GM19455 (cell line): ENCODE measurements around the gene CHMP1A.
"Not testable (repeated sequence)": the region's sequence is repeated elsewhere in the genome, so short reads cannot be mapped to it uniquely, and the experiment has no call there.

ENCODE experiments used
- ATAC-seq: cut with Tn5 transposase; IDR thresholded peaks from one replicate; pipeline ENCODE4 v1.9.1; 2021; ENCODE audit not compliant: unreplicated experiment

Gene CHMP1A

GRCh38 chr16:89657442-89658220 lies at the start of gene CHMP1A, which contains the start of gene SPATA33:
CHMP1A (minus strand) TSS chr16:89657708; CDS start chr16:89657588, 120 bp downstream.
SPATA33 (plus strand) TSS chr16:89657836; CDS start chr16:89657912, 76 bp downstream.
- peak; percentile 90 for ATAC-seq

DNA sequence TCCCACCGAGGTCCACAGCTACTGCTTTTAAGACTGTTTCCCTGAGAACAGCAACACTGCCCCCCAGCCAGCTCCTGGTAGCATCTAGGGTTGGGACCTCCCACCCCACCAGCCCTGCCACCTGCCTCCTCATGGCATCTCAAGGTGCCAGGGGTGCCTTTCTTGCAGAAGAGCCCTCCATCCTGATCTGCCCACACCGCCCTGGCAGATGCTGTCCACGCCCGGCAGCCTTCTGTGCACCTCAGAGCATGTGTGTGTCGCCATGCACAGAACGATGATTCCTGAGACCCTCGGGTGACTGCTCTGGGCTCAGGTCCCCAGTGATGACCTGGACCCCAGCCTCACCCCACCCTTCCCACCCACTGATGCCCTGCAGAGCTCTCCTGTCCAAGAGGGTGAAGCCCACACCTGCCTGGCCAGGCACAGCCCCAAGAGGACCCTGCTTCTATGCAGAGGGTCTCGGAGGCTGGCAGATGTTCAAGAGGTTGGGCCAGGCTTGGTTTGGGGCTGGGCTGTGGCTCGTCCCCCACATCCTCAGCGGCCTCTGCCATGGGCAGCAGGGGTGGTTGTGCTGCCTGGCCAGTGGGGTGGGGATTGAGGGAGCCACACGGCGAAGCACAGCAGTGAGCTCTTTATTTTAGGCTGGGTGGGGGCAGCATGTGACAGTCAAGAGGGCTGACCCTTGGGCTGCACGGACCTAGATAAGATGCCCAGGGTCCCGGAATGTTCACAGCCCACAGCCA lies 49.2 kb upstream of the CHMP1A start:
- no peak for ATAC-seq

GRCh38 chr16:89705006-89705405 lies 47.5 kb upstream of the CHMP1A start:
- no peak for ATAC-seq

GRCh38 chr16:89704281-89704680 lies 46.8 kb upstream of the CHMP1A start:
- no peak for ATAC-seq

- peak; percentile 60 for ATAC-seq
Measured at GRCh38 chr16:89701425-89702406, 44.2 kb upstream of the CHMP1A start, which contains the start of gene SPATA2L. SPATA2L (minus strand) TSS chr16:89701705; CDS start chr16:89701232, 473 bp downstream.

DNA sequence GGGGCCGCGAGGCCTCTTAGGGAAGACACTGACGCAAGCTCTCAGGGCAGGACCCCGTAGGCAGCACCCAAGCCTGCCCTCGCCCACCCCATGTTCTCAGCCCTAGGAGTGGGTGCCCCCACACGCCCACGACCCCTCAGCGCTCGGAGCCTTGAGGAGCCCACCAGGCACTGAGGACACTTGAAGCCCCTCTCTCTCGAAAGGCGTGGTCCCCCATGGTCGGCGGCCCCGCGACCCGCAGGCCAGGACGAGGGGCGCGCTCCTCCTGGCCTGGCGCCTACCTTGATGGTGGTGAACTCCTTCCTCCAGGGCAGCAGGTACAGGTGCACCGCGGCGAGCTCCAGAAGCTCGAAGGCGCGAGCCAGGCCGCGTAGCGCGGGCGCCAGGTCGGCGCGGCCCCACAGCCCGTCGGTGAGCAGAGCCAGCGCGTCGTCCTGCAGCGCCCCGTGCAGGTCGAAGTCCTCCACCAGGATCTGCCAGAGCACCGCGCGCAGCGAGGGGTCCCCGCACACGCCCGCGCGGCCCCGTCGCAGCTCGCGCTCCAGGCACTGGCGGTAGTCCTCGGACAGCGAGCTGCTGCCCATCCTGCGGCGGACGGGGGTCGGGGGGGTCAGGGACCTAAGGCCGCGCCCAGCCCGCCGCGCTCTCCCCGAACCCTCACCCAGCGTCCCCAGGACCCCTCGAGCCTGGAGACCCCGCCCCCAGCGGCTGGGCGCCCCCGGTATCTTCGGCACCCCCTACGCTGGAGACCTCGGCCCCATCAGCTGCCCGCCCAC lies 43.3 kb upstream of the CHMP1A start:
- no peak for ATAC-seq

DNA sequence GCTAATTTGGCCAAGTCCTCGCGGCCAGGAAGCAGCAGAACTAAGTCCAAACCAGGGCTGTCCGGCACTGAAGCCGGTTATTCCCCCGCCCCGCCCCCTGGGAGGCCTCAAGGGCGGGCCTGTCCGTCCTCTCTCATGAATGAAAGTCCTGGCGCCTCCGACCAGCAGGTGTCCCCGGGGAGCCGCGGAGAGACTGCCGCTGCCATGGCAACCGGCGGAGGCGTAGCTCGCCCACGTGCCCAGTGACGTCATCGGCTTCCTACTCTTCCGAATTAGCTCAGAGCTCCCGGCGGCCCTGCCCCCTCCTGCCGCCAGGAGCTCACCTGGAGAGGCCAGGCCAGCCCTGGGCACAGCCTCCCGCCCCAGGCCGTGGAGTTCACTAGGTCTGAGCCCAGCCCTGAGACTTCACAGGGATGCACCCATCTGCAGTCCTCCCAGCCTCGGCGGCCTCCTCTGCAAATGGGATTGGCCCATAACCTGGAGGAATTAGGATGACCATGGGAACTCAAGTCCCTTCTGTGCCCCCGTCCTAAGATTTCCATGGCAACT lies 42.7 kb upstream of the CHMP1A start:
- ATAC-seq = peak; percentile 39

DNA sequence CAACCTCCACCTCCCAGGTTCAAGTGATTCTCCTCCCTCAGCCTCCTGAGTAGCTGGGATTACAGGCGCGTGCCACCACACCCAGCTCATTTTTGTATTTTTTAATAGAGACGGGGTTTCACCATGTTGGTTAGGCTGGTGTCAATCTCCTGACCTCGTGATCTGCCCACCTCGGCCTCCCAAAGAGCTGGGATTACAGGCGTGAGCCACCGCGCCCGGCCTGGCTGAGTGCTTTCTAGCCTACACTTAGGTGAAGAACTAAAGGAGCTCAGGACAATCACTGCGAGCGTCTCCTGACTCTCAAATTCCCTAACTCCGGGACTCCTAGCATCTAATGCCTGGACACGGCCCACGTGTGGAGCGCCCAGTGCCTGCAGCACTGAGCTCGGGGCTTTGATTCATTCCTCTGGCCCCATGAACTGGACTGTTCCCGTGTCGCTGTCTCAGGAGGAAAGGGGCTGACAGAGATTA lies 42.2 kb upstream of the CHMP1A start:
- ATAC-seq = not testable (repeated sequence)

DNA sequence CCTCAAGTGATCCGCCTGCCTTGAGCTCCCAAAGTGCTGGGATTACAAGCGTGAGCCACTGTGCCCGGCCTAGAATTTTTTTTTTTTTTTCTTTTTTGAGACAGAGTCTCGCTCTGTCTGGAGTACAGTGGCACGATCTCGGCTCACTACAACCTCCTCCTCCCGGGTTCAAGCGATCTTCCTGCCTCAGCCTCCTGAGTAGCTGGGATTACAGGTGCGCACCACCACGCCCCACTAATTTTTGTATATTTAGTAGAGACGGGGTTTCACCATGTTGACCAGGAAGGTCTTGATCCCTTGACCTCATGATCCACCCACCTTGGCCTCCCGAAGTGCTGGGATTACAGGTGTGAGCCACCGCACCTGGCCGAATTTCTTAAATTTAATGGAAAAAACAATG lies 41.2 kb upstream of the CHMP1A start:
- not testable (repeated sequence) for ATAC-seq

GRCh38 chr16:89697616-89698331 lies 40.3 kb upstream of the CHMP1A start:
- ATAC-seq = no peak

DNA sequence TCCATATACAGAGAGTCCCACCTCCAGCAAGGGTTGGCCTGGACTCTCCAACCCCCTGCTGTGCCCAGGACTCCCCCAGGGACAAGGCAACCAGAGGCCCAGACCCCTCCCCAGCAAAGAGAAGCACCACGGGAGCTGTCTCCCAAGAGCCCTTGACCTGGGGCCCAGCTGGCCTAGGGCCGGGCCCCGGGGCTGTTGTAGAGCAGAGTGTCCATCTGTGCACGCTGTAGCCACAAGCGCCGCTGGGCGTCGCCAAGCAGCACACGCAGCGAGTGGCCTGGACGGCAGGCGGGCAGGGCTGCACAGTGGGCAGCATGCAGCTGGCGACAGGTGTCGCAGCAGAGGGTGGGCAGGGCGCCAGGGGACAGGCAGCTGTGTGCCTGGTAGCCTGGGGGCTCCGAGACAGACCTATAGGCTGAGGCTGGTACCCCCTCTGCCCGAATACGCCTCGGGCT lies 39.7 kb upstream of the CHMP1A start:
- no peak for ATAC-seq

- ATAC-seq = no peak
Measured at GRCh38 chr16:89696670-89697128, 39.2 kb upstream of the CHMP1A start.

DNA sequence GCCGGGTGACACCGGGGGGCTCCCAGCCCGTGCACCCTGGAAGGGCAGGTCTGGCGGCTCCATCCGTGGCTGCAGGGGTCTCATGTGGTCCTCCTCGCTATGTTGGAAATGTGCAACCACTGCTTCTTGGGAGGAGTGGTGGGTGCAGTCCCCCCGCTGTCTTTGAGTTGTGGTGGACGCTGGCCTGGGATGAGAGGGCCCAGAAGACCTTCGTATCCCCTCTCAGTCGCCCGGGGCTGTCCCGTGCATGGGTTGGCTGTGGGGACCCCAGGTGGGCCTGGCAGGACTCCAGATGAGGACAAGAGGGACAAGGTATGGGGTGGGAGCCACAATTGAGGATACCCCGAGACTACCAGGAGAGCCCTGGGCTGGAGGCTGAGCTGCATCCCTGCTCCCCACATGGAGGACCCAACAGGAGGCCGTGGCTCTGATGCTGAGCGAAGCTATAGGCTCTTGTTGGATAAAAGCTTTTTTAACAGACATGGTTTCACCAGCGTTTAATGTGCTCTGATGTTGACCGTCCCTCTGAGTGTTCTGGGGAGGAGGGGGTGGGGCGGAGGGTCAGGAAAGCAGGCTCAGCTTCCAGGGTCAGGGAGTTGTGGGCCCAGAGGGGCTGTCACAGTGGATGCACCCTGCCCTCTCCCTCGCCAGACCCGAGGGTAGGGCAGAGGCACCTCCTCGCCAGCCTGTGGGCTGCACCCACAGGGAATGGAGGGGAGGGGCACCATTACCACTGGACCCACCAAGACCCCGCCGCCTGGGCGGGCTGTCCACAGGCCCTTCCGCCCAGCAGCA lies 38.6 kb upstream of the CHMP1A start:
- ATAC-seq = no peak

GRCh38 chr16:89695086-89695874 lies 37.8 kb upstream of the CHMP1A start:
- ATAC-seq = no peak

DNA sequence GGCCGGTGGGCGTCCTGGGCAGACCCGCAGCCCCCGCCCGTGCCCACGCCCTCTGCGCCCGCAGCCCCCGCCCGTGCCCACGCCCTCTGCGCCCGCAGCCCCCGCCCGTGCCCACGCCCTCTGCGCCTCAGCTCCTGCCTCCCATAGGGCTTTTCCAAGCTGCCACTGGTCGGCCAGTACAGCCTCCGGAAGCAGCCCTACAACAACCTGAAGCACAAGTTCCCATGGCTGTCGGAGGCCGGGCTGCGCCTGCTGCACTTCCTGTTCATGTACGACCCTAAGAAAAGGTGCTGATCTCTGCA lies 37.2 kb upstream of the CHMP1A start:
- not testable (repeated sequence) for ATAC-seq

- ATAC-seq = no peak
Measured at GRCh38 chr16:89693931-89694783, 36.6 kb upstream of the CHMP1A start.
